Neutrophil (primary cell): ENCODE measurements around the gene GALNT18.

ENCODE experiments used
- H3K27ac ChIP-seq: fragments of 200-600 bp; sonication (generic); 2 replicates; pipeline ENCODE4 v1.5.1; 2016; ENCODE audit warnings: mild to moderate bottlenecking, moderate library complexity
- H3K27me3 ChIP-seq: fragments of 200-600 bp; sonication (generic); 2 replicates; pipeline ENCODE4 v1.6.0; 2016; ENCODE audit warnings: mild to moderate bottlenecking
- H3K36me3 ChIP-seq: fragments of 200-600 bp; sonication (generic); 2 replicates; pipeline ENCODE4 v1.5.1; 2017
- H3K4me1 ChIP-seq, 2 experiments: fragments of 200-600 bp in 1 of 2; sonication (generic) in 1 of 2; 1 replicate in 1 of 2; 2 replicates in 1 of 2; pipeline versions ENCODE4 v1.5.1 to v1.6.1; 2013 to 2016; ENCODE audit warnings: low read depth in 1 of 2, low read length in 1 of 2, mild to moderate bottlenecking in 1 of 2, moderate library complexity in 1 of 2; ENCODE audit not compliant: control insufficient read depth in 1 of 2, insufficient read depth in 1 of 2
- H3K4me3 ChIP-seq, 2 experiments: fragments of 200-600 bp in 1 of 2; sonication (generic) in 1 of 2; 1 replicate in 1 of 2; 2 replicates in 1 of 2; pipeline ENCODE4 v1.5.1; 2013 to 2016; ENCODE audit warnings: low read depth in 1 of 2, low read length in 1 of 2, mild to moderate bottlenecking in 1 of 2, moderate library complexity in 1 of 2
- H3K9me3 ChIP-seq: fragments of 200-600 bp; sonication (generic); 2 replicates; pipeline ENCODE4 v1.5.1; 2016
- CTCF ChIP-seq: fragments of 200-600 bp; sonication (generic); IDR thresholded peaks from 2 replicates; pipeline ENCODE4 v1.5.1; 2016; ENCODE audit warnings: antibody characterized with exemption

The GALNT18 gene

GRCh38 chr11:11301212-11301611 lies 320.6 kb downstream of the GALNT18 start:
- no peaks in the 10 kb centered on the region for H3K4me1 ChIP-seq
- no peak overlapping the region for H3K27ac ChIP-seq
- H3K9me3 ChIP-seq: no peaks in the 10 kb centered on the region
- TF ChIP-seq CTCF: no peak
- H3K27me3 ChIP-seq: peaks cover 4% of the 10 kb centered on the region
- H3K4me3 ChIP-seq: no peak overlapping the region
- no peaks in the 10 kb centered on the region for H3K36me3 ChIP-seq

- H3K4me1 ChIP-seq: no peaks in the 10 kb centered on the region
- H3K27me3 ChIP-seq: peaks cover 4% of the 10 kb centered on the region
- no peak overlapping the region for H3K27ac ChIP-seq
- no peaks in the 10 kb centered on the region for H3K36me3 ChIP-seq
- no peak for TF ChIP-seq CTCF
- no peaks in the 10 kb centered on the region for H3K9me3 ChIP-seq
- H3K4me3 ChIP-seq: no peak overlapping the region
Measured at GRCh38 chr11:11297578-11297977, 324.2 kb downstream of the GALNT18 start.

GRCh38 chr11:11296434-11296833 lies 325.4 kb downstream of the GALNT18 start:
- no peak overlapping the region for H3K4me3 ChIP-seq
- no peaks in the 10 kb centered on the region for H3K9me3 ChIP-seq
- H3K27me3 ChIP-seq: peaks cover 4% of the 10 kb centered on the region
- no peak for TF ChIP-seq CTCF
- H3K27ac ChIP-seq: no peak overlapping the region
- no peaks in the 10 kb centered on the region for H3K36me3 ChIP-seq
- no peaks in the 10 kb centered on the region for H3K4me1 ChIP-seq

GRCh38 chr11:11294551-11294855 lies 327.3 kb downstream of the GALNT18 start:
- Histone ChIP-seq H3K27me3 (peaks cover 4% of the 10 kb centered on the region), H3K36me3 (no peaks in the 10 kb centered on the region), H3K27ac (no peak overlapping the region), H3K4me1 (no peaks in the 10 kb centered on the region), H3K4me3 (no peak overlapping the region), H3K9me3 (no peaks in the 10 kb centered on the region)
- TF ChIP-seq CTCF: no peak

- Histone ChIP-seq H3K36me3 (no peaks in the 10 kb centered on the region), H3K27me3 (peaks cover 9% of the 10 kb centered on the region), H3K9me3 (no peaks in the 10 kb centered on the region), H3K4me3 (no peak overlapping the region), H3K27ac (no peak overlapping the region), H3K4me1 (no peaks in the 10 kb centered on the region)
- no peak for TF ChIP-seq CTCF
Measured at GRCh38 chr11:11293798-11294550, 327.8 kb downstream of the GALNT18 start.
